Lower leg skin (tissue), 3 donors: ENCODE results near the gene INAVA.

Source experiments
- CTCF ChIP-seq, 3 donors: fragments of 450-650 bp; IDR thresholded peaks; one replicate each; pipeline ENCODE4 v1.5.1; 2016; ENCODE audit warnings: antibody characterized with exemption in 3 of 3, mild to moderate bottlenecking in 3 of 3, moderate library complexity in 2 of 3
- POLR2A ChIP-seq, 2 donors: fragments of 450-650 bp; IDR thresholded peaks; one replicate each; pipeline ENCODE4 v1.6.1; 2016 to 2017; ENCODE audit warnings: antibody characterized with exemption in 2 of 2, mild to moderate bottlenecking in 1 of 2, moderate library complexity in 1 of 2

DNA sequence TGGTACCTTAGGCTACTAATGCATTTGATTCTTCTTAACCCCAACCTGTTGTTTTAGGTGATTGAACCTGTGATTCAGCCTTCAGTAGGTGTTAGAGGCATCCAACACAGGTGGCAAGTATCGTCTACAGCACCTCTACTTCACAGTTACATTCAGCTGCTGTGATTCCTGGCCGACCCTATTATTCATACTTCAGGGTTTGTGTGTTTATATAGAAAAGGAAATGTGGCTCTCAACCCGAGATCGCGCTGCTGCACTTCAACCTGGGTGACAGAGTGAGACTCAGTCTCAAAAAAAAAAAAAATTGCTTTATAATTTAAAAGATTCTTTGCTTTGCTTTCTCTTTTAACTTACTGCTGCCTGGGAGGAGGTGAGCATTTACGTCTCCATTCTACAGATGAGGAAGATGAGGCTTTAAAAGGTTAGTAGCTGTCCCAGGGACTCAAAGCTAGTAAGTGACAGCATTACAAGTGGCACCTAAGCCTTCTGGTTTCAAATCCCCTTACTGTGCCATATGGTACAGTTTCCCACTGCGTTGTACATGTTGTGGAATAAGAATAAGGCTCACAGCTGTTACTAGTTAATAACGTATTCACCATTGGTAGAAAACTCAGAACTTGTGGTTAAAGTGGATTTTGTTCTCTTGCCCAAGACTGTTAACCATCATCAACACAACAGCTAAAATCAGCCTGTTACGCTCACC, 31.8 kb upstream of the INAVA start:
- TF ChIP-seq POLR2A (IDR thresholded peaks at IDR 0.05) (no peak), CTCF (IDR thresholded peaks at IDR 0.05) (no peak)
